Hematopoietic multipotent progenitor cell (in vitro differentiated cells): ENCODE measurements around the gene USP15. TPM values are rescaled to one million over a fixed set of nuclear protein-coding genes. Genes with fewer than 3 reads are reported as not detected.

Experiments used
- DNase-seq, 3 donors: peaks; one replicate each; pipeline ENCODE4 v3.0.0-alpha.2; 2011 to 2015; ENCODE audit warnings: low read depth in 2 of 3, low spot score in 2 of 3
- total RNA-seq: library from RNA; depleted of rRNA; stranded (reverse); fragments of >200 nt; gene quantifications from one replicate; pipeline ENCODE4 v1.2.3, GENCODE V29; 2012

Gene USP15
- total RNA-seq, 1 donor, result 106 TPM

DNA sequence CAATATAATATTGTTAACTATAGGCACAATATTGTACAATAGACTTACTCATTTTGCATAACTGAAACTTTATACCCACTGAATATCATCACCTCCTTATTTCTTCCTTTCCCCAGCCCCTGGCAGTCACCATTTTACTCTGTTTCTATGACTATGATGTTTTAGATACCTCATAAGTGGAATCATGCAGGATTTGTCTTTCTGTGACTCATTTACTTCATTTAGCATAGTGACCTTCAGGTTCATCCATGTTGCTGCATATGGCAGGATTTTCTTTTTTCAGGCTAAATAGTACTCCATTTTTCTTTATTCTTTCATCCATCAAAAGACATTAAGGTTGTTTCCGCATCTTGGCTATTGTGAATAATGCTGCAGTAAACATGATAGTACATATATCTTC, 18.9 kb downstream of the USP15 start:
- no peak for DNase-seq

DNA sequence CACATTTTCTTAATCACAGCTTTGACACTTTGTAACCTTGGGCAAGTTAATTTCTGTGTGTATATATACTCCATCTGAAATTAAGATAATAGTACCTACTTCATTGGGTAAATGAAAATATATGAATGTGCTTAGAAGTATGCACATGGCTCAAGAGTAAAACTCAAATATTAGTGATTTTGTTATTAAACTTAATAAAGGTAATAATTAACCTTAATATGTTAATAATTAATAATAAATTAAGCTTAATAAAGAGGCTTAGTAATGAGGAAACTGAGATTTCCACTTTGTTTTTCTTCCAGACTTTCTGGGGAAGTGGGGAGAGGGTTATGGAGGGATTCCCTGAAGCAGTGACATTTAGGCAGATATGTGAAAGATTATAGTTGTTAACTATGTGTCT, 19.8 kb downstream of the USP15 start:
- DNase-seq, result no peak

DNA sequence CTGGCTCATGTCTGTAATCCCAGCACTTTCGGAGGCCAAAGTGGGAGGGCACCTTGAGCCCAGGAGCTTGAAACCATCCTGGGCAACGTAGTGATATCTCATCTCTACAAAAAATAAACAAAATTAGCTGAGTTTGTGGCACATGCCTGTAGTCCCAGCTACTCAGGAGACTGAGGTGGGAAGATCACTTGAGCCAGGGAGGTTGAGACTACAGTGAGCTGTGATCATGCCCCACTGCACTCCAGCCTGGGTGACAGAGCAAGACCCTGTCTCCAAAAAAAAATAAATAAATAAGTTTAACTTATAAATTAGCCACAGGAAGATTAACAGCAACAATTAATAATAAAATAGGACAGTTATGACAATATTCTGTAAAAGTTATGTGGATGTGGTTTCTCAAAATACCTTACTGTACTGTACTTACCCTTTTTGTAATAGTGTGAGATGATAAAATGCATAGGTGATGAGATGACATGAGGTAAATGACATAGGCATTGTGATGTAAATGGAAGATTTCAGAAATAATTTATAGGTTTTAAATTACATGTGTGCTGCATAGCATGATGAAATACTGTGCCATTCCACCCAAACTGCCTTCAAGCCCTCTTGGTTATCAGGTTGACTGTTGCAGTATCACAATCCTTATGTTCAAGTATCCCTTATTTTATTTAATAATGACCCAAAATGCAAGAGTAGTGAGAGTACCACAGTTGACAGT, 22.0 kb downstream of the USP15 start:
- no peak for DNase-seq

DNA sequence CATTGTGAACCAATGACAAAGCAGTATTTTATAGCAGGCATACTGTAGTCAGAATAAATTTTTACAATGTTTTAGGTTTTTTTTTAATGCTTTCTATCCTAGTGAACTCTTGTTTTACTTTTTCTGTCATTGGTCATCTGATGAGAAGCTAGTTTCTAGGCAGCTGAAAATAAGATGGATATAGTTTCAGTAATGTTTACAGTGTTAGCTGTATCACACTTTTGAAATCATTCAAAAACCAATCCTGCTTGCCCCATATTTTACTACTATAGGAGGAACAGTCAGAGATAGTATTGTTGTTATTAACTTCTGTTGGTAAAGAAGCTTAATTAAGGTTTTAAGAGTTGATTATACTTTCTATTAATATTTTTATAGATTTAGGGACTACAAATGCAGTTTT, 24.5 kb downstream of the USP15 start:
- no peak for DNase-seq

DNA sequence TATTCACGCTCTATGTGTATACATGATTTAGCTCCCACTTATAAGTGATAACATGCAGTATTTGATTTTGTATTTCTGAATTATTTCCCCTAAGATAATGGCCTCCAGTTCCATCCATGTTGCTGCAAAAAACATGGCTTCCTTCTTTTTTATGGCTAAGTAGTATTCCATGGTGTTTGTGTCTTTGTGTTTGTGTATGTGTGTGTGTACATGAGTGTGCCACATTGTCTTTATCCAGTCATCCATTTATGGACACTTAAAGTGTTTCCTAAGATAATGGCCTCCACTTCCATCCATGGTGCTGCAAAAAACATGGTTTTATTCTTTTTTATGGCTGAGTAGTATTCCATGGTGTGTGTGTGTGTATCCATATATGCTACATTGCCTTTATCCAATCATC, 25.1 kb downstream of the USP15 start:
- no peak for DNase-seq

DNA sequence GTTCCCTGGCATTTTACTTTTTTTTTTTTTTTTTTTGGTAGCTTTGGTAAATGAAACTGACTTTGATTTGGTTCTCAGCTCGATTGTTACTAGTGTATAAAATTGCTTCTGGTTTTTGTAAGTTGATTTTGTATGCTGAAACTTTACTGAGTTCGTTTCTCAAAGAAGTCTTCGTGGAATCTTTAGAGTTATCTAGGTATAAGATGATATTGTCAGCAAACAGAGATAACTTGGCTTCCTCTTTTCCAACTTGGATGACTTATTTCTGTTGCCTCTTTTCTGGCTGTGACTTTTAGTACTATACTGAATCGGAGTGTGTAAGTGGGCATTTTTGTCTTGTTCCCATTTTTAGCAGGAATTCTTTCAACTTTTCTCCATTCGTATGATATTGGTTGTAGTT, 28.1 kb downstream of the USP15 start:
- DNase-seq, result no peak

DNA sequence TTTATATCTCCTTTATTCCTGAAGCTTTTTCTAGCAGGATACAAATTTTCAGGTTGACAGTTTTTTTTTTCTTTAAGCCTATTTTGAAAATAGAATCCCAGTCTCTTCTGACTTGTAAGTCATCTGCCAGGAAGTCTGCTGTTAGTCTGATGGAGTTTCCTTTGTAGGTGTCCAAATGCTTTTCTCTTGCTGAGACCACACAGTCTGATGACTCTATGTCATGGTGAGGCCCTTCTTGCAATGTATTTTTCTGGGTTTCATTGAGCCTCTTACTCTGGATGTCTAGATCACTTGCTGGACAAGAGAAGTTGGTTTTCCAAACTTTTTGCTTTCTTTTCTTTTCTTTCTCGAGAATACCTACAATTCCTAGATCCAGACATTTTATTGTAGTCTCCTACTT, 30.6 kb downstream of the USP15 start:
- no peak for DNase-seq

DNA sequence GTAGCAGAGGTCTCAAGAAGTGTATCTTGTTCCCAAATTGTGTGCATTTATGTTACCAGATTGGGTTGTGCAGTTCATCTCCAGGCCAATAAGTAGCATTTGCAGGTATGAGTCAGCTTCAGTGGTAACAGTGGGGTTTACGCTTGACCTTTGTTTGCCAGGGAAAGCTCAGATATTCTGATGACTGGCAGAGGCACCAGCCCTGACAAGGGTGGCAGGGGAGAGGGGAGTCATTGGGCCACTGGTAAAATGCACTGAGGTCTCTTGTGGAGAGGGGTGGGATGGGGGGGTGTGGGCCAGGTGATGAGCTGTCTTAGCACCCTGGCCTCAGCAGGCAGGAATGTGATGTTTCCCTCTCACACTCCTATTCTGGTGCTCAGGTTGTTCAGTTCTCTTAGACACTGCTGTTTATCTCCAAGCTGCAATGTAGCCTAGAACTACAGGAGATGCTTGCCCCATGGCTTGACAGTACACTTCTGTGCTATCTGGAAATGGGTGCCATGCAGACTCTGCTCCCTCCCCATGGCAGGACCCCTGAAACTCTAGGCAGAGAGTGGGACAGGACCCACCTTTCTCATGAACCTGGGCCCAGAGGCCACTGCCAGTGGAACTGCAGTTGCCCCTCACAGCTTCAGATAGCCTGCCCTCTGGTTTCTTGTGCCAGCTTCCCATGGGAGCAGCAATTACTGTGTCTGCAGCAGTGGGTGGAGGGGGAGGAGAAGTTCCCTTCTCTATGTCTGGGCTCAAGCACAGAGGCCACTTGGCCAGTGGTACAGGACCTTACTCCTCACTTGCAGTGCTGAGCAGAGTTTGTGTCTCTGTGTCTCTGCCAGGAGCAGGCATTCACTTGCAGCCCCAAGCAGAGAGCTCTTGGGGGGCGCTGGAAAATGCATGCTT, 31.9 kb downstream of the USP15 start:
- no peak for DNase-seq

DNA sequence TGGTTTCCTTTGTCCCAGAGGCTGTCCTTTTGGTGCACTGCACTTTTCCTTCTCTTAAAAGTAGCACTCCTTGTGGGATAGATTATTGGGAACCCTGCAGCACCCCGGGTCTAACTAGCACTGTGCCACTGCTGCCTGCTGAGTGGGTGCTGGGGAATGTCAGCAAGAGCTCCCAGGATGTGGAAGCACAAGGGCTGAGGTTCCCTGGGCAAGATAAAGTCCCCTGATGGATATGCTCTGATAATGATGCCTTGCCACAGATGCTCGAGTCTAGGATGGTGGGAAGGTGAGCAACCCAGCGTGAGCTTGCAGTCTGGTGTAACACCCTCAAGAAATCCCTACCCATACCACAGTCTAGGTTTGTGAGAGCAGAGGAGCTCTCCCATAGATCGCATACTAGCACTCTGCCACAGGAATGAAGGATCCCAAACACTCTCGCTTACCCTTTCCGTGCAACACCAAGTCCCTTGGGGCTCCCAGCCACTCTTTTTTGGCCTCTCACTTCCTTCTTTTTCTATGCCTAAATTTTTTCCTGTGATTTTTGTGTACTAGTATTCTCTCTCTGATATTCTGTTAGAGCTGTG, 32.6 kb downstream of the USP15 start:
- no peak for DNase-seq

DNA sequence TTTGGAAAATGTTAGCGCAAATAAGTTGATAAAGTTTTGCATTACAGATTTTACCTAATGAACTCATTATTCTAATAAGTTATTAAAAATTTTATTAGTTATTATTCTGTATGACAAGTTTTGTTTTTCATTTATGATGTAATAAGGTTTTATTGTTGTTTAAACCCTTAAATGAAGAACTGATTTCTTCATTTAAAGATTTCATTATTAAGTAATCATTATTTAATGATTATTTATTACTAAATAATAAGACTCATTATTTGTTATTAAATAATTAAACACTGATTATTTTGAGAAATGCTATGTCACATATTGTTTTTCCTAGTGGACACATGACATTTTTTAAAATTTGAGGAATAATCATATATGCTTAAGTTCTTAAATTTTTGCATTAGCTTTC, 34.2 kb downstream of the USP15 start:
- no peak for DNase-seq

DNA sequence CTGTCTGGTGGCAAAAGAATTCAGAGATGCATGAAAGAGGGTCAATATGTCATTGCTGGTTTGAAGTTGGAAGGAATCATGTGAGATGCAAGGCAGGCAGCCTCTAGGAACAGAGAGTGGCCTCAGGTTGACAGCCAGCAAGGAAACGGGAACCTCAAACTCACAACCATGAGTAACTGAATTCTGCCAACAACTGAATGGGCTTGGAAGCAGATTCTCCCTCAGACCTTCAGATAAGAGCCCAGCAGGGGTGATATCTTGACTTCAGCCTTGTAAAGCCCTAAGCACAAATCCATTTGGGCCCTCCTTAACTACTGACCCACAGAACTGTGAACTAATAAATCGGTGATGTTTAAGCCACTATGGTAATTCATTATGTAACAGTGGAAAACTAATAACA, 35.8 kb downstream of the USP15 start:
- DNase-seq, result no peak

DNA sequence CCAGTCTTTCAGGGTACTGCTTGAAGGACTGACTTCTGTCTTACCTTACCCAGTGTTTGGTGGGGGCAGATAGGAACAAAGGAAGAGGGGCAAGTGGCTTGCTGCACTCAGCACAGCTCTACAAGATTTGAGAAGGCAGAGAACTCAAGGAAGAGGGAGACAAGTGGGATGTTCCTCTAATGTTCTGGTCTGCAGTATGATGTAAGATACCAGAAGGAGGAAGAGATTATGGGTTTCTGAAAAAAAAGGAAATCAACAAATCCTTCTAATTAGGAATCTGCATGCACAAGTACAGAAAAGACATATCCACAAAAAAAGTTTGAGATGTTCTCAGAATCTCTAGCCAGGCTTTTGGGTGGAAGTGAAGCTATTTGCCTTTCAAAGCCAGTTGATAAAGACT, 37.1 kb downstream of the USP15 start:
- DNase-seq, result peak in 1 of 3 donors; percentile 31

DNA sequence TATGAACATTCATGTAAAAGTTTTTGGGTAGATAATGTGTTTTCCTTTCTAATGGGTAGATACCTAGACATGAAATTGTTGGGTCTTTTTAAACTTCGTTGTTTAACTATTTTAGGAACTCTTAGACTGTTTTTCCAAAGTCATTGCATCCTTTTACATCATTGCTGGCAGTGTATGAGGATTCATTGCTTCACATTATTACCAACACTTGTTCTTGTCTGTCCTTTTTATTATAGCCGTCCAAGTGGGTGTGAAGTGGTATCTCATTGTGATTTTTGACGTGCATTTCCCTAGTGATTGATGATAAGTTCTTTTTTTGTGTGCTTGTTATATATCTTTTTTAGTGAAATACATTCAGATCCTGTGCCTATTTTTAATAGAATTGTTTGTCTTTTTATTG, 39.4 kb downstream of the USP15 start:
- DNase-seq, result no peak

DNA sequence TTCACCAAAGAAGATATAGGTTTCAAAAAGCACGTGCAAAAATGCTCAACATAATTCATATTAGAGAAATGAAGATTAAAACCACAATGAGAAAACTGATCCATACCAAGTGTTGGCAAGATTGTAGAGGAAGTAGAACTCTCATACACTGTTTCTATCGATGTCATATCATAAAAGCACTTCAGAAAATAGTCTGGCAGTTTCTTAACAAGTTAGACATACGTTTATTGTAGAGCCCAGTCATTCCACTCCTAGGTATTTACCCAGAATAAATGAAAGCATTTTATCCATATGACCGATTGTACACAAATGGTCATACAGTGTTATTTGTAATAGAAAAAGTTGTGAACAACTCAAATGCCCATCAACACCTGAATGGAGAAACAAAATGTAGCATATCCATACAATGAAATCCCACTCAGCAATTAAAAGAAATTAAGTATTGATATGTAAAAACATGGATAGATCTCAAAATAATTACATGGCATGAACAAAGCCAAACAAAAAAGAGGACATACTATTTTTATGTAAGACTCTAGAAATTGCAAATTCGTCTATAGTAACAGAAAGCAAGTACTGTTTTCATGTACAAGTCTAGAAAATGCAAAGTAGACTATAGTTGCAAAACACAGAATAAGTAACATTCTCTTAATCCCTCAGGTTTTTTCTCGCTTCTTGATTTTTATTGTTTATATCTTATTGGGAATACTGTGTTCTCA, 41.0 kb downstream of the USP15 start:
- DNase-seq, result no peak

DNA sequence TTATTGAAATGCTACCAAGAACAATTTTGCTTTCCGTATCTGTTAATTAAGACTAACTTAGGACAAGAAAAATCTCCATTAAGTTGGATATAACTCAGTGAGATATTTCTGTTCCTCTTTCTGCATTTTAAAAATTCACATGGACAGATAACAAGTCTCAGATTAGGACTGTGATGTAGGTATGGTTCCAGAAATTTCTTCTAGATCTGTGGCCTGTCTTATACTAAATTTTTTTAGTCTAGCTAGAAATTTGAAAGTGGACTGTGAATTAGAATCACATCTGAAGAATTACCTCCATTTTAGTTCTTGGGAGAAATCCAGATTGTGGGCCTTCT, 41.6 kb downstream of the USP15 start:
- no peak for DNase-seq

DNA sequence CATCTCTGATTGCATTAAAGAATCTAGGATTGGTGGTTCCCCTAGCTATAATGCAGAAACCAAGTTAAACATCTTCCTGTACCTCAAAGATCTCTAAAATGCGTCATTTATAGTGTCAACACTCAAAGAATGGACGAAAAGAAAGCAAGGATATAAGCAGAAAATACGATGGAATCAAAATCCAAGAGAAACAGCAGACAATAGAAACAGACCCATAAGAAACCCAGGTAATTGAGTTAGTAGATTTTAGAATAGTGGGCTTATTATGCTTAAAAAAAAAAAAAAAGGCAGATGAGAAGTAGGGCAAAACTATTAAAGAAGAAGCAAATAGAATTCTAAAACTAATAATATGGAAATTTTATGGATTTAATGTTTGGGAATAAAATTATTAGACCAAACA, 44.4 kb downstream of the USP15 start:
- no peak for DNase-seq

DNA sequence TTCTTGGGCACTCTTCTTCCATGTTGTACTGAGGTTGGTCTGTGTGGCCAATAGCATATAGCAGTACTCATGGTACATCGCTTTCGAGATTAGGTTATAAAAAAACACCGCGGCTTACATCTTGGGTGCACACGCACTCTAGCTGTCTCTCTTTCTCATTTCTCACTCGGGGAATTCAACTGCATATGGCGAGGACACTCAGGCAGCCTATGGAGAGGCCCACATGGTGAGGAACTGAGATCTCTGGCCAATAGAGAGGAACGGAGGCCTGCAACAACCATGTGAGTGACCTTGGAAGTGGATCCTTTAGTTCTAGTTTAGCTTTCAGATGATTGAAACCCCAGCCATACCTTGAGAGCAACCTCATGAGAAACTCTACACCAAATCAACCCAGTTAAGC, 45.6 kb downstream of the USP15 start:
- no peak for DNase-seq

DNA sequence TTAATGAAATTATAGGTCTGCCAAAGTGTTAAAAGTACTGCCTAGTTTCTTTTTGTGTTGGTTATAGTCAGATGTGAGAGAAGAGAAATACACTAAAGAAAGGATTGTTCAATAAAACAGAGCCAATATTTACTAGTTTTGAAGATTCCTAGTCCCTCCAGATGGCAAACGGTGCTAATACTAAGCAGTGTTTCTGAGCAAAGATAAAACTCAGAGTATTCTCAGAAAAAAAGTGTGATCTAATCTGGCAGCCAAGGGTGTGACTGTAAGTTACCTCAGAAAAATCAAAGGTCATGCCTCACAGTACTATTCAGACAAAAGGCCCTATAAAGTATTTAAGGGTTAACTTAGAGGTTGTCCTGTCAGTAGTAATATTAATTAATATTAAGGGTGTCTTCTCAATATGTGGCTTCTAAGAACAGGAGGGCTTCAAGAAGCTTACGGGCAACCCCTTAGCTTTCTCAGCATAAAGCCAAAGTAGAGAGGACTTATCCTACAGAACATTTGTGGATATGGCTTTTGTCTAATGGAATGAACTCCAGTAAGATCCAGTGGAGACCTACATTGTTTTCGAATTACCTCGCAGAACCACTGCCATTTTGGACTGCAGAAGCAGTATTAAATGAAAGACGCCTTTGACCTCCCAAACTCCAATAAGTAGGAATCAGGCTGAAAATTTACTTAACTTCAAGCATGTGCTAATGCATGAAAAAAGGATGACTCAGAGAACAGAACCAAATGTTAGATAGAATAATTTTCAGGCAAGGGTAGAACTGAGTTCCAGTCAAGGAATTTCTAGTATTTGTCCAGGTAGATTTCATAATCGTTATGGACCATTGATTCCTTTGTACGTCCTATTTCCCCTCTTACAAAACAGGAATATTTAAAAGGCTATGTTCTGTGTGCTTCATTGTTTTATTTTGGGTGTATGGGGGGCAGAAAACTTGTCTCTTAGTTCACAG, 46.6 kb downstream of the USP15 start:
- no peak for DNase-seq

DNA sequence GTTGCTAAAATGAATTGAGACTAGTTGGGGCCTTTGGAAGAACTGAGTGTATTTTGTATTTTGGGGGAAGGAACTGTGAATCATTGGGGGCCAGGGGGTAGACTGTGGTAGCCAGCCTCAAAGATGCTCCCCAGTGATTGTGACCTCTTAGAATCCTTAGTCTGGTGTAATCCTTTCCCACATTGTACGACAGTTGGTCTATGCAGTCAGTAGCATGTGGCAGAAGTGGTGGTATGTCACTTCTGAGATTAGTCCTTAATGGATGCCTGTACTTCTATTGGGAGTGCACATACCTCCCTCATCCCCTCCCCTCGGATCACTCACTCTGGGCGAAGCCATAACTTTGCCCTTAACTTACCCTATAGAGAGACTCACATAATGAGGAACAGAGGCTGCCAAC, 48.0 kb downstream of the USP15 start:
- DNase-seq, result no peak

DNA sequence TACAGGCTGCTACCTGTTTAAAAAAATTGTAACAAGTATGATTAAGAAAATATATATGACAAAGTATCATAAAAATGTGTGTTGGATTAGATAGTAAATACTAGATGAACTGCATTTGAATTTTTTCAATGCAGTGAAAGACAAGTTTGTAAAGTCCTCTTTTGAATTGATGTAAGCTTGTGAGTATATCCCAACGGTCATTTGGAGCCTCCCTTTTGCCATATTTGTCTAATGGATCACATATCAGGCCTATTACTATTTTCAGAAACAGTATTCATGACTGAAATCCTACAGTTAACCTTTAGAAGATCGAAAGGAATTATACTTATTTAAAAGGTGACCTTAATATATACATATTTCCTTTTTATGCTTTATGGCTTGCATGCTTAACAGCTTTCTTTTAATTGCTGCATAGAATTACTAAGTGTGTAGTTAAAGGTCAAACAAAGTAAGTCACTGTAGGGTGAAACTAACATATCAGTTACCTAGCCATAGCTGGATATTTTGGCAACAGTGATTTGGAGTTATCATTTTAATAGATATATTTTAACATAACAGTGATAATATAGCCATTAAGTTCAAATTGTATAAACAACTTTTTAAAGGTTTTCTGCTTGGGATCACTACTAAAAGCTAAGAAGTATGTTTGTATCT, 53.6 kb downstream of the USP15 start:
- no peak for DNase-seq
